Activated T-cell treated with anti-CD3 and anti-CD28 coated beads for 24 hours (primary cell): ENCODE results near the gene SPPL2C.

Experiments
- DNase-seq: peaks from one replicate; pipeline ENCODE4 v3.0.0-alpha.2; 2020; ENCODE audit warnings: low read depth

Gene SPPL2C

GRCh38 chr17:45833920-45834319 is 10.8 kb upstream of the SPPL2C start:
- no peak for DNase-seq

- no peak for DNase-seq
Observed at GRCh38 chr17:45834471-45835396, 9.9 kb upstream of the SPPL2C start.

GRCh38 chr17:45835481-45835880 is 9.2 kb upstream of the SPPL2C start:
- no peak for DNase-seq

- no peak for DNase-seq
Observed at GRCh38 chr17:45836047-45837044, 8.3 kb upstream of the SPPL2C start.

- DNase-seq = no peak
Observed at GRCh38 chr17:45837187-45837586, 7.5 kb upstream of the SPPL2C start.

- DNase-seq = no peak
Observed at GRCh38 chr17:45837603-45838002, 7.1 kb upstream of the SPPL2C start.

GRCh38 chr17:45838751-45839295 is 5.9 kb upstream of the SPPL2C start:
- no peak for DNase-seq

GRCh38 chr17:45839442-45839841 is 5.2 kb upstream of the SPPL2C start:
- DNase-seq = no peak

- no peak for DNase-seq
Observed at GRCh38 chr17:45841186-45841585, 3.5 kb upstream of the SPPL2C start.

GRCh38 chr17:45841883-45842525 is 2.7 kb upstream of the SPPL2C start:
- DNase-seq = no peak

- no peak for DNase-seq
Observed at GRCh38 chr17:45843722-45844121, 959 bp upstream of the SPPL2C start.

- DNase-seq = no peak
Observed at GRCh38 chr17:45845376-45846185, 900 bp downstream of the SPPL2C start.

- no peak for DNase-seq
Observed at GRCh38 chr17:45846223-45846622, 1.5 kb downstream of the SPPL2C start.

GRCh38 chr17:45846646-45847045 is 2.0 kb downstream of the SPPL2C start:
- no peak for DNase-seq

GRCh38 chr17:45847101-45847500 is 2.4 kb downstream of the SPPL2C start:
- no peak for DNase-seq

- no peak for DNase-seq
Observed at GRCh38 chr17:45847747-45848146, 3.1 kb downstream of the SPPL2C start.

GRCh38 chr17:45848405-45848804 is 3.7 kb downstream of the SPPL2C start:
- DNase-seq = no peak

GRCh38 chr17:45848868-45849535 is 4.3 kb downstream of the SPPL2C start:
- DNase-seq = no peak

- DNase-seq = no peak
Observed at GRCh38 chr17:45849536-45849990, 4.9 kb downstream of the SPPL2C start.

GRCh38 chr17:45850011-45850410 is 5.3 kb downstream of the SPPL2C start:
- DNase-seq = no peak
